Endothelial cell (in vitro differentiated cells): ENCODE measurements around the gene ABCG1. TPM values are rescaled to one million over a fixed set of nuclear protein-coding genes. Genes with fewer than 3 reads are reported as not detected.
A peak's percentile ranks its signal among the peaks of the same experiment; 100 is the strongest.

ENCODE experiments used
- DNase-seq: peaks from one replicate; pipeline ENCODE4 v3.0.0; 2021; ENCODE audit warnings: low spot score
- H3K27ac Mint-ChIP-seq: one replicate; pipeline ENCODE4 v1.8.0; 2021; ENCODE audit warnings: mixed read lengths, inconsistent platforms; ENCODE audit not compliant: unreplicated experiment
- H3K27me3 Mint-ChIP-seq: one replicate; pipeline ENCODE4 v1.8.0; 2021; ENCODE audit warnings: mild to moderate bottlenecking, moderate library complexity, mixed read lengths, inconsistent platforms; ENCODE audit not compliant: unreplicated experiment
- H3K36me3 Mint-ChIP-seq: one replicate; pipeline ENCODE4 v1.8.0; 2021; ENCODE audit warnings: mild to moderate bottlenecking, low read depth, mixed read lengths, inconsistent platforms; ENCODE audit not compliant: unreplicated experiment
- H3K4me1 Mint-ChIP-seq: one replicate; pipeline ENCODE4 v1.8.0; 2021; ENCODE audit warnings: mild to moderate bottlenecking, mixed read lengths, inconsistent platforms; ENCODE audit not compliant: unreplicated experiment
- H3K4me3 Mint-ChIP-seq: one replicate; pipeline ENCODE4 v1.8.0; 2021; ENCODE audit warnings: mild to moderate bottlenecking, mixed read lengths, inconsistent platforms; ENCODE audit not compliant: unreplicated experiment
- H3K9me3 Mint-ChIP-seq: one replicate; pipeline ENCODE4 v1.8.0; 2021; ENCODE audit warnings: mixed read lengths, inconsistent platforms; ENCODE audit not compliant: unreplicated experiment
- total RNA-seq: library from RNA; stranded (reverse); fragmentation: NEBNext Ultra II Directional; extraction: Animal tissue kit (Norgen Biotek cat#: 25700); gene quantifications from one replicate; pipeline ENCODE4 v1.2.1, GENCODE V29; 2021; ENCODE audit not compliant: unreplicated experiment
- TF ChIP-seq, protein P1 (sequence below): fragments of 200-600 bp; sonication (generic); IDR thresholded peaks from one replicate; pipeline ENCODE4 v1.5.0; 2021; ENCODE audit warnings: antibody characterized with exemption; ENCODE audit not compliant: unreplicated experiment

The ABCG1 gene
- total RNA-seq, 1 donor from 2014 or later: 48.9 TPM

- Mint-ChIP-seq H3K27me3 (peaks cover 4% of the 10 kb centered on the region), H3K4me3 (peak overlapping the region; percentile 33), H3K36me3 (peaks cover 18% of the 10 kb centered on the region), H3K4me1 (peaks cover 28% of the 10 kb centered on the region), H3K27ac (no peak overlapping the region), H3K9me3 (no peaks in the 10 kb centered on the region)
- TF ChIP-seq, protein P1, sequence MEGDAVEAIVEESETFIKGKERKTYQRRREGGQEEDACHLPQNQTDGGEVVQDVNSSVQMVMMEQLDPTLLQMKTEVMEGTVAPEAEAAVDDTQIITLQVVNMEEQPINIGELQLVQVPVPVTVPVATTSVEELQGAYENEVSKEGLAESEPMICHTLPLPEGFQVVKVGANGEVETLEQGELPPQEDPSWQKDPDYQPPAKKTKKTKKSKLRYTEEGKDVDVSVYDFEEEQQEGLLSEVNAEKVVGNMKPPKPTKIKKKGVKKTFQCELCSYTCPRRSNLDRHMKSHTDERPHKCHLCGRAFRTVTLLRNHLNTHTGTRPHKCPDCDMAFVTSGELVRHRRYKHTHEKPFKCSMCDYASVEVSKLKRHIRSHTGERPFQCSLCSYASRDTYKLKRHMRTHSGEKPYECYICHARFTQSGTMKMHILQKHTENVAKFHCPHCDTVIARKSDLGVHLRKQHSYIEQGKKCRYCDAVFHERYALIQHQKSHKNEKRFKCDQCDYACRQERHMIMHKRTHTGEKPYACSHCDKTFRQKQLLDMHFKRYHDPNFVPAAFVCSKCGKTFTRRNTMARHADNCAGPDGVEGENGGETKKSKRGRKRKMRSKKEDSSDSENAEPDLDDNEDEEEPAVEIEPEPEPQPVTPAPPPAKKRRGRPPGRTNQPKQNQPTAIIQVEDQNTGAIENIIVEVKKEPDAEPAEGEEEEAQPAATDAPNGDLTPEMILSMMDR: no peak
- DNase-seq: no peak
These were observed 31.8 kb downstream of the ABCG1 start for GRCh38 chr21:42250422-42251403.

DNA sequence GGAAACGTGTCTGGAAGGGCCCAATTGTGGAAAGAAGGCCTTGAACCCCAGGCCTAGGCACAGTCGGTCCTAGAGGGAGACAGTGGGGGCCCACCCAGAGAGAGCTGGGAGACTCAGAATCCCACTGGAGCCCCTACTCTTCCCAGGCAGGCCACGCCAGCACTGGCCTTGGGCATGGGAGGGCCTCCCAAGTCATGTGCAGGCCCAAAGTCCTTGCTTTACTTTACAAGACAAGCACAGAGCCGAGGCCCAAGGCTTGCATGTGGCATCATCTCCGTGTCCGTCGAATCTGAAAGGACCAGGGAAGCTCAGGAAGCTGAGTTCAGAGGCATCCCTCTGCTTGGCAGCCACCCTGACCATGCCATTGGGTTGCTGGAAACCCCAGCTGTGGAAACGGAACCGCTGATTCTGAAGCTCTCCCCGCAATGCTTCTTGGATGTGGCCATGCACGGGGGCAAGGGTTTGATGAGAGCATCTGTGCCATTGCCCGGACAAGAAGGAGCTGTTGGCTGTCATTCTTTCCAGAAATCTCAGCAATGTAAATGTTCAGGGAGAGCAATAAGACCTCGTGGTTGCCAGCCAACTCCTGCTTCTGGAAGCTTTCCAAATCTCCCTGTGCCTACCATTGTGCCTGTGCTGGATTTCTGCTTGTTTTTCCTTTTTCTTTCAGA lies 32.8 kb downstream of the ABCG1 start:
- H3K4me1 Mint-ChIP-seq: peaks cover 29% of the 10 kb centered on the region
- peaks cover 4% of the 10 kb centered on the region for H3K27me3 Mint-ChIP-seq
- H3K9me3 Mint-ChIP-seq: no peaks in the 10 kb centered on the region
- peaks cover 19% of the 10 kb centered on the region for H3K36me3 Mint-ChIP-seq
- H3K27ac Mint-ChIP-seq: no peak overlapping the region
- H3K4me3 Mint-ChIP-seq: no peak overlapping the region
- TF ChIP-seq, protein P1: no peak
- no peak for DNase-seq

DNA sequence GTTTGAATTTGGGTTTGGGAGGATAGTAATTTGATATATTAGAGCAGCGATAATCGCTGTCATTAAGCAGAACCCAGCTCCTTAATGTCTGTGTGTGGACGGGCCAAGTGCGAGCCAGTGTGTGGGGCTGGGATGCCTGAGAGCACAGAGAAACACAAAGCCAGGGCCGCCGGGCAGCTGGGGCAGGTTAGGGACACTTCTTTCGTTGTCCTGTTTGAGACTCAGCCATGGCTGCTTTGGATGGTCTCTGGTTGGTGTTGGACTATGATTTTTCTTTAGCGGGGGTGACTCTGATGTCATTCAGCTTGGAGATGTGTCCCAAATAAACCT lies 33.4 kb downstream of the ABCG1 start:
- H3K4me3 Mint-ChIP-seq: no peak overlapping the region
- TF ChIP-seq, protein P1: no peak
- peaks cover 18% of the 10 kb centered on the region for H3K36me3 Mint-ChIP-seq
- no peak overlapping the region for H3K27ac Mint-ChIP-seq
- peaks cover 4% of the 10 kb centered on the region for H3K27me3 Mint-ChIP-seq
- peaks cover 29% of the 10 kb centered on the region for H3K4me1 Mint-ChIP-seq
- no peak for DNase-seq
- no peaks in the 10 kb centered on the region for H3K9me3 Mint-ChIP-seq

- peaks cover 4% of the 10 kb centered on the region for H3K27me3 Mint-ChIP-seq
- H3K27ac Mint-ChIP-seq: no peak overlapping the region
- peaks cover 29% of the 10 kb centered on the region for H3K4me1 Mint-ChIP-seq
- H3K36me3 Mint-ChIP-seq: peaks cover 12% of the 10 kb centered on the region
- TF ChIP-seq, protein P1: no peak
- H3K4me3 Mint-ChIP-seq: no peak overlapping the region
- H3K9me3 Mint-ChIP-seq: no peaks in the 10 kb centered on the region
- DNase-seq: no peak
These were observed 33.9 kb downstream of the ABCG1 start for GRCh38 chr21:42252778-42253340.
